Thyroid gland (tissue), 4 donors: ENCODE results near the gene RRBP1.

Experiments used
- POLR2A ChIP-seq, 2 donors: fragments of 450-650 bp; IDR thresholded peaks; one replicate each; pipeline ENCODE4 v1.6.1; 2017; ENCODE audit warnings: antibody characterized with exemption in 2 of 2, mild to moderate bottlenecking in 2 of 2, moderate library complexity in 1 of 2
- TF ChIP-seq, protein P1 (sequence below), 6 experiments: fragments of 200-600 bp in 3 of 6; fragments of 450-650 bp in 3 of 6; sonication (generic) in 3 of 6; IDR thresholded peaks; one replicate each; pipeline ENCODE4 v1.5.1; 2016 to 2019; ENCODE audit warnings: antibody characterized with exemption in 6 of 6, mild to moderate bottlenecking in 2 of 6, inconsistent platforms in 1 of 6, moderate library complexity in 1 of 6

DNA sequence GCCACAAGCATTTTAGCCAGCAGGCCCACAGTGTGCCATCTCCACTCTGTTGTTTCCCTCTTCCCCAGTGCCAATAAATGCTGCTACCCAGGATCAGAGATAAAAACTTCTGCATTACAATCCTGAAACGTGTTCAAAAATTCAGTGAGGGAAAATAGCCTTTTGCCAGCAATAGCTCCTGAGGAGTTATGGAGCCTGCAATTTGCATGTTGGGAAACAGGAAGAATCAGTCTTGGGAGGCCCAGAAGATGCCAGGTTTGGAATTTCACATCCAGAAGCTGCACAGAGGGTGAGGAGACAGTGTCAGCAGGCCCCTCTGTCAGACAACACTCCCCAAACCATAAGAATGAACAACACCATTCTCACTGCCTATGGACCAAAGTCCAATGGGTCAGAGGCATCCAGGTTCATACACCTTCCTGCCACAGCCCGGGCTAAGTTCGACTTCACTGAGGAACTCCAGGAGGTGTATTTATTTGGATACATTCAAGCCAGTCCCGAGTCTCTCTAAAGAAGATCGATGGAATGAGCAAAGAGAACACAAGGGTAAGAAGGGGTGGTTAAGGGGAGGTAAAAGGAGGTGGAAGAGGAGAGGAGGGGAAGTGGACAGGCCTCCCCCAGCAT, 20.8 kb downstream of the RRBP1 start:
- TF ChIP-seq, protein P1, sequence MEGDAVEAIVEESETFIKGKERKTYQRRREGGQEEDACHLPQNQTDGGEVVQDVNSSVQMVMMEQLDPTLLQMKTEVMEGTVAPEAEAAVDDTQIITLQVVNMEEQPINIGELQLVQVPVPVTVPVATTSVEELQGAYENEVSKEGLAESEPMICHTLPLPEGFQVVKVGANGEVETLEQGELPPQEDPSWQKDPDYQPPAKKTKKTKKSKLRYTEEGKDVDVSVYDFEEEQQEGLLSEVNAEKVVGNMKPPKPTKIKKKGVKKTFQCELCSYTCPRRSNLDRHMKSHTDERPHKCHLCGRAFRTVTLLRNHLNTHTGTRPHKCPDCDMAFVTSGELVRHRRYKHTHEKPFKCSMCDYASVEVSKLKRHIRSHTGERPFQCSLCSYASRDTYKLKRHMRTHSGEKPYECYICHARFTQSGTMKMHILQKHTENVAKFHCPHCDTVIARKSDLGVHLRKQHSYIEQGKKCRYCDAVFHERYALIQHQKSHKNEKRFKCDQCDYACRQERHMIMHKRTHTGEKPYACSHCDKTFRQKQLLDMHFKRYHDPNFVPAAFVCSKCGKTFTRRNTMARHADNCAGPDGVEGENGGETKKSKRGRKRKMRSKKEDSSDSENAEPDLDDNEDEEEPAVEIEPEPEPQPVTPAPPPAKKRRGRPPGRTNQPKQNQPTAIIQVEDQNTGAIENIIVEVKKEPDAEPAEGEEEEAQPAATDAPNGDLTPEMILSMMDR (IDR thresholded peaks at IDR 0.05), result no peak
- no peak for TF ChIP-seq POLR2A (IDR thresholded peaks at IDR 0.05)
